GM12878 (cell line): ENCODE results near the gene TRIM8. TPM values are rescaled to one million over a fixed set of nuclear protein-coding genes. Genes with fewer than 3 reads are reported as not detected.
A peak's percentile ranks its signal among the peaks of the same experiment; 100 is the strongest.

ENCODE experiments used
- ATAC-seq: fragments of 200-7000 bp; cut with Tn5 transposase; 3 replicates; pipeline ENCODE4 v1.9.1; 2020; ENCODE audit warnings: mild to moderate bottlenecking, moderate library complexity
- BruUV-seq: library from RNA; stranded (reverse); fragments of 400-500 nt; replicated peaks from 2 replicates; lab custom pipeline; 2021; lab: Mats Ljungman, UMichigan
- CTCF ChIA-PET: fragments of 300-600 bp; sonication (Branson Sonifier 250); formaldehyde crosslinking; extraction: SDS; loops from one replicate; lab custom pipeline; 2021; ENCODE audit warnings: inconsistent platforms; lab: Yijun Ruan, JAX
- POLR2A ChIA-PET: fragments of 350-600 bp; formaldehyde crosslinking; extraction: SDS; loops from one replicate; lab custom pipeline; 2021; ENCODE audit warnings: inconsistent platforms; lab: Charles Lee
- RAD21 ChIA-PET: fragments of 300-600 bp; sonication (Branson Sonifier 250); formaldehyde crosslinking; loops from one replicate; lab custom pipeline; 2023; ENCODE audit warnings: antibody characterized with exemption; ENCODE audit not compliant: unreplicated experiment; lab: Charles Lee
- SMC1A ChIA-PET: fragments of 300-600 bp; sonication (Branson Sonifier 250); formaldehyde crosslinking; loops from one replicate; lab custom pipeline; 2023; ENCODE audit not compliant: unreplicated experiment, uncharacterized antibody; lab: Charles Lee
- DNase-seq: peaks from one replicate; pipeline ENCODE4 v3.0.0-alpha.2; 2011; ENCODE audit warnings: low read depth, low spot score
- FAIRE-seq: peaks from 3 replicates; lab custom pipeline; 2011; peaks lifted over from hg19 to GRCh38; lab: Jason Lieb, UNC
- H2AFZ ChIP-seq: 2 replicates; pipeline ENCODE4 v1.6.0; 2011; ENCODE audit warnings: low read depth, low read length, control low read depth; ENCODE audit not compliant: control insufficient read depth
- H3K27ac ChIP-seq: 2 replicates; pipeline ENCODE4 v1.5.1; 2011; ENCODE audit warnings: control low read depth; ENCODE audit not compliant: control insufficient read depth, insufficient read depth
- H3K27me3 ChIP-seq, 2 experiments: replicated peaks in 1 of 2; 2 replicates each; pipeline versions ENCODE4 v1.6.0 to v1.6.1; 2011; ENCODE audit warnings: low read length in 1 of 2; ENCODE audit not compliant: control insufficient read depth in 2 of 2, insufficient read depth in 2 of 2
- H3K36me3 ChIP-seq, 2 experiments: 2 replicates each; pipeline ENCODE4 v1.5.1; 2011; ENCODE audit warnings: low read length in 1 of 2; ENCODE audit not compliant: control insufficient read depth in 2 of 2, insufficient read depth in 2 of 2
- H3K4me1 ChIP-seq: 2 replicates; pipeline ENCODE4 v1.6.1; 2011; ENCODE audit warnings: mild to moderate bottlenecking, low read length, moderate library complexity, mixed read lengths; ENCODE audit not compliant: control insufficient read depth, insufficient read depth
- H3K4me2 ChIP-seq: 2 replicates; pipeline ENCODE4 v1.6.0; 2011; ENCODE audit warnings: control low read depth; ENCODE audit not compliant: control insufficient read depth, insufficient read depth
- H3K4me3 ChIP-seq: fragments of 200-600 bp; sonication (generic); 2 replicates; pipeline ENCODE4 v1.5.1; 2016
- H3K79me2 ChIP-seq: 2 replicates; pipeline ENCODE4 v1.6.0; 2011; ENCODE audit warnings: low read length; ENCODE audit not compliant: control insufficient read depth, insufficient read depth
- H3K9ac ChIP-seq: 2 replicates; pipeline ENCODE4 v1.8.0; 2011; ENCODE audit warnings: low read length, control low read depth, mixed read lengths; ENCODE audit not compliant: control insufficient read depth, insufficient read depth
- H3K9me3 ChIP-seq: replicated peaks from 3 replicates; pipeline ENCODE4 v1.5.1; 2011; ENCODE audit warnings: mild to moderate bottlenecking, low read length; ENCODE audit not compliant: control insufficient read depth, insufficient read depth
- H4K20me1 ChIP-seq: 2 replicates; pipeline ENCODE4 v1.6.0; 2011; ENCODE audit not compliant: control insufficient read depth, insufficient read depth
- ASH2L ChIP-seq: fragments of 300-600, 200-600 bp; sonication (generic); IDR thresholded peaks from 2 replicates; pipeline ENCODE4 v1.6.1; 2017; ENCODE audit warnings: low read depth, mild to moderate bottlenecking, borderline replicate concordance
- BCL11A ChIP-seq: IDR thresholded peaks from 2 replicates; pipeline ENCODE4 v1.6.1; 2011; ENCODE audit warnings: low read depth, low read length
- BHLHE40 ChIP-seq, 2 experiments: fragments of 450-650 bp in 1 of 2; IDR thresholded peaks; 2 replicates each; pipeline ENCODE4 v1.6.1; 2011 to 2017; ENCODE audit warnings: low read depth in 2 of 2, borderline replicate concordance in 1 of 2, improper control_type of control experiment in 1 of 2, low read length in 1 of 2, mild to moderate bottlenecking in 1 of 2
- GATAD2B ChIP-seq: fragments of 450-650 bp; conservative IDR thresholded peaks from 2 replicates; pipeline ENCODE4 v1.6.1; 2017; ENCODE audit warnings: low read depth, mild to moderate bottlenecking, moderate library complexity
- HCFC1 ChIP-seq: fragments of 150-350 bp; IDR thresholded peaks from 2 replicates; pipeline ENCODE4 v1.6.1; 2014; ENCODE audit warnings: low read length
- MTA2 ChIP-seq: fragments of 450-650 bp; IDR thresholded peaks from 2 replicates; pipeline ENCODE4 v1.6.1; 2016; ENCODE audit warnings: low read depth, mild to moderate bottlenecking, moderate library complexity
- NBN ChIP-seq: fragments of 450-650 bp; IDR thresholded peaks from 2 replicates; pipeline ENCODE4 v1.6.1; 2016
- NR2F1 ChIP-seq: fragments of 450-650 bp; conservative IDR thresholded peaks from 2 replicates; pipeline ENCODE4 v1.6.1; 2017; ENCODE audit warnings: mild to moderate bottlenecking
- POLR2A ChIP-seq: IDR thresholded peaks from 2 replicates; pipeline ENCODE4 v1.6.1; 2011; ENCODE audit warnings: low read depth, mild to moderate bottlenecking, low read length
- RELB ChIP-seq: fragments of 450-650 bp; IDR thresholded peaks from 2 replicates; pipeline ENCODE4 v1.6.1; 2017; ENCODE audit warnings: low read depth, mild to moderate bottlenecking, moderate library complexity
- STAT3 ChIP-seq: IDR thresholded peaks from 2 replicates; pipeline ENCODE4 v1.6.1; 2011; ENCODE audit warnings: low read depth, low read length, improper control_type of control experiment
- TARDBP ChIP-seq: IDR thresholded peaks from 2 replicates; pipeline ENCODE4 v1.6.1; 2016; ENCODE audit warnings: borderline replicate concordance
- TBL1XR1 ChIP-seq: IDR thresholded peaks from 2 replicates; pipeline ENCODE4 v1.6.1; 2012; ENCODE audit warnings: low read depth, low read length, improper control_type of control experiment
- WRNIP1 ChIP-seq: IDR thresholded peaks from 2 replicates; pipeline ENCODE4 v1.6.1; 2011; ENCODE audit warnings: low read depth, low read length, improper control_type of control experiment, borderline replicate concordance
- YY1 ChIP-seq: IDR thresholded peaks from 2 replicates; pipeline ENCODE4 v1.6.1; 2011; ENCODE audit warnings: low read depth, mild to moderate bottlenecking, low read length
- ZBTB33 ChIP-seq: fragments of 450-650 bp; IDR thresholded peaks from 2 replicates; pipeline ENCODE4 v1.6.1; 2017; ENCODE audit warnings: mild to moderate bottlenecking
- ZNF384 ChIP-seq: IDR thresholded peaks from 2 replicates; pipeline ENCODE4 v1.6.1; 2012; ENCODE audit warnings: low read depth, mild to moderate bottlenecking, low read length, improper control_type of control experiment, borderline replicate concordance
- ZNF592 ChIP-seq: fragments of 450-650 bp; IDR thresholded peaks from 2 replicates; pipeline ENCODE4 v1.6.1; 2017; ENCODE audit warnings: mild to moderate bottlenecking, moderate library complexity
- WGBS: methylation state at CpG from one replicate; pipeline ENCODE4 v1.1.6; 2016; ENCODE audit warnings: low lambda C conversion rate; ENCODE audit not compliant: insufficient replicate concordance, insufficient coverage; ENCODE audit errors: missing lambda C conversion rate; 5-methylcytosine and 5-hydroxymethylcytosine counted together
- in situ Hi-C: fragments of 300-500 bp; cut with MboI; formaldehyde crosslinking; loops from 9 replicates; pipeline ENCODE4 v1.14.3; 2018; ENCODE audit warnings: mixed read lengths
- intact Hi-C: fragments of 100-400 bp; cut with micrococcal nuclease; formaldehyde crosslinking; loops from one replicate; pipeline ENCODE4 v1.14.2; 2022; ENCODE audit not compliant: unreplicated experiment
- polyA plus RNA-seq, 11 experiments: library from polyadenylated mRNA; depleted of rRNA in 4 of 11; unstranded in 6 of 11; stranded (reverse) in 5 of 11; fragments of >200 nt; fragmentation: Nextera tagmentation in 4 of 11; fragmentation: Illumina TruSeq in 1 of 11; extraction: Ambion mirVana in 4 of 11; extraction: Trizol in 1 of 11; gene quantifications; 1 replicate in 1 of 11; 2 replicates in 10 of 11; pipeline versions ENCODE4 v1.2.1 to v1.2.3, GENCODE V29; 2011 to 2016; ENCODE audit warnings: inconsistent platforms in 2 of 11, missing spikeins in 2 of 11, low read depth in 1 of 11
- total RNA-seq, 4 experiments: library from RNA; depleted of rRNA in 3 of 4; stranded (reverse); fragments of >200 nt in 3 of 4; fragmentation: Illumina TruSeq in 1 of 4; extraction: Trizol in 1 of 4; gene quantifications; 2 replicates each; pipeline versions ENCODE4 v1.2.1 to v1.2.3, GENCODE V29; 2013 to 2021

Gene TRIM8
- total and polyA plus RNA-seq, 10 of the 15 experiments (the other 5 are each of a cell fraction or from before 2014, with no cell fraction given) = 7.9 to 53.2 (median 24.6) TPM

GRCh38 chr10:102645388-102645740 is 1.1 kb downstream of the TRIM8 start:
- SMC1A ChIA-PET = interaction anchor here (1.2 to 9.3 kb wide), 6 partner anchors 15 to 67 kb away, joined by 4 to 103 read pairs (median 16); partner anchors contain the start of genes ARL3 and SFXN2
- BruUV-seq = no TSS peak
- Histone ChIP-seq H3K79me2 (peaks cover 79% of the 10 kb centered on the region), H3K27me3 (no peaks in the 10 kb centered on the region), H3K27ac (peak overlapping the region; percentile 96), H3K4me3 (peak overlapping the region; percentile 93), H4K20me1 (no peaks in the 10 kb centered on the region), H2AFZ (0 out of 2 replicates have a peak overlapping the region, but pooled peaks have one; percentile 3), H3K4me1 (peaks cover 35% of the 10 kb centered on the region), H3K9me3 (no peaks in the 10 kb centered on the region), H3K9ac (peak overlapping the region; percentile 99), H3K4me2 (peak overlapping the region; percentile 98), H3K36me3 (no peaks in the 10 kb centered on the region)
- in situ Hi-C loops (no loop called here), intact Hi-C loops (loop anchor here (10.0 kb wide), 2 partner anchors 251 to 549 kb away; partner anchors contain the start of genes NFKB2 and NT5C2)
- ATAC-seq = peak; percentile 0
- no peak for FAIRE-seq
- 2% methylated on average over 12 of the region's 12 CpGs for WGBS
- CTCF ChIA-PET = interaction anchor here (0.8 to 13.5 kb wide), 8 partner anchors 15 to 143 kb away, joined by 3 to 128 read pairs (median 8); partner anchors contain the start of genes ACTR1A and ARL3
- no peak for DNase-seq
- POLR2A ChIA-PET = interaction anchor here (0.6 to 14.1 kb wide), 9 partner anchors 16 to 302 kb away, joined by 3 to 151 read pairs (median 5); partner anchors contain the start of genes ARL3 and SFXN2
- RAD21 ChIA-PET = interaction anchor here (1.0 to 5.0 kb wide), 10 partner anchors 16 to 142 kb away, joined by 3 to 59 read pairs (median 8); partner anchors contain the start of genes ACTR1A, ARL3, SFXN2 and SUFU
- TF ChIP-seq GATAD2B (no peak), RELB (no peak; the same call in 1 of the 2 replicates), BHLHE40 (IDR thresholded peaks at IDR 0.05; ENCODE audit: borderline replicate concordance in 1 of 2, low read depth in 2 of 2, low read length in 1 of 2) (no peak), ZNF384 (no peak), STAT3 (no peak), ZNF592 (no peak), ASH2L (0 out of 2 replicates have a peak, but pooled peaks have one; percentile 34), POLR2A (peak; percentile 23), YY1 (peak; percentile 88), HCFC1 (no peak), NR2F1 (peak; percentile 10; the same call in 1 of the 2 replicates), TBL1XR1 (no peak), TARDBP (0 out of 2 replicates have a peak, but pooled peaks have one; percentile 12), ZBTB33 (no peak), BCL11A (peak; percentile 4; the same call in 1 of the 2 replicates), NBN (no peak), WRNIP1 (no peak), MTA2 (no peak; the same call in 1 of the 2 replicates)
